Neural progenitor cell (in vitro differentiated cells): ENCODE data around the gene TNFRSF13B. TPM values are rescaled to one million over a fixed set of nuclear protein-coding genes. Genes with fewer than 3 reads are reported as not detected.
"Not testable (repeated sequence)": the region's sequence is repeated elsewhere in the genome, so short reads cannot be mapped to it uniquely, and the experiment has no call there.

Experiments
- DNase-seq: peaks from one replicate; pipeline ENCODE4 v3.0.0-alpha.2; 2016; ENCODE audit warnings: low spot score
- H2AFZ ChIP-seq: fragments of 200-600 bp; sonication (generic); replicated peaks from 2 replicates; pipeline ENCODE4 v1.6.1; 2016; ENCODE audit warnings: antibody characterized with exemption
- H3F3A ChIP-seq: fragments of 200-600 bp; sonication (generic); 2 replicates; pipeline ENCODE4 v1.6.1; 2016; ENCODE audit warnings: antibody characterized with exemption, low read depth
- H3K27ac ChIP-seq: fragments of 200-600 bp; sonication (generic); 2 replicates; pipeline ENCODE4 v1.5.1; 2016; ENCODE audit warnings: mild to moderate bottlenecking
- H3K27me3 ChIP-seq: fragments of 200-600 bp; sonication (generic); 2 replicates; pipeline ENCODE4 v1.6.1; 2016; ENCODE audit warnings: mild to moderate bottlenecking, moderate library complexity
- H3K36me3 ChIP-seq: fragments of 200-600 bp; sonication (generic); 2 replicates; pipeline ENCODE4 v1.5.1; 2016
- H3K4me1 ChIP-seq: fragments of 200-600 bp; sonication (generic); 2 replicates; pipeline ENCODE4 v1.6.1; 2016; ENCODE audit warnings: mixed run types
- H3K4me2 ChIP-seq: fragments of 200-600 bp; sonication (generic); 2 replicates; pipeline ENCODE4 v1.6.1; 2016
- H3K4me3 ChIP-seq: fragments of 200-600 bp; sonication (generic); 2 replicates; pipeline ENCODE4 v1.5.1; 2016
- H3K79me2 ChIP-seq: fragments of 200-600 bp; sonication (generic); 2 replicates; pipeline ENCODE4 v1.6.1; 2016; ENCODE audit warnings: low read depth
- H3K9ac ChIP-seq: fragments of 200-600 bp; sonication (generic); 2 replicates; pipeline ENCODE4 v1.6.1; 2016
- H3K9me3 ChIP-seq: fragments of 200-600 bp; sonication (generic); 2 replicates; pipeline ENCODE4 v1.5.1; 2016; ENCODE audit warnings: low read depth
- H4K20me1 ChIP-seq: fragments of 200-600 bp; sonication (generic); 2 replicates; pipeline ENCODE4 v1.6.1; 2016; ENCODE audit warnings: low read depth
- H3K27ac Mint-ChIP-seq: 3 replicates; pipeline ENCODE4 v1.8.0; 2021; ENCODE audit warnings: mixed read lengths
- H3K27me3 Mint-ChIP-seq: 2 replicates; pipeline ENCODE4 v1.8.0; 2022; ENCODE audit warnings: low read depth, mild to moderate bottlenecking, inconsistent platforms, moderate library complexity, mixed read lengths; ENCODE audit not compliant: insufficient read depth
- H3K36me3 Mint-ChIP-seq: 3 replicates; pipeline ENCODE4 v1.8.0; 2021; ENCODE audit warnings: mixed read lengths
- H3K4me1 Mint-ChIP-seq: 3 replicates; pipeline ENCODE4 v1.8.0; 2021; ENCODE audit warnings: mixed read lengths
- H3K4me3 Mint-ChIP-seq: 3 replicates; pipeline ENCODE4 v1.8.0; 2021; ENCODE audit warnings: mild to moderate bottlenecking, moderate library complexity, mixed read lengths
- H3K9me3 Mint-ChIP-seq: 3 replicates; pipeline ENCODE4 v1.8.0; 2020; ENCODE audit warnings: mixed read lengths
- EZH2 ChIP-seq: fragments of 200-600 bp; sonication (generic); IDR thresholded peaks from 2 replicates; pipeline ENCODE4 v1.6.1; 2017; ENCODE audit warnings: antibody characterized with exemption, mild to moderate bottlenecking, moderate library complexity
- EZH2phosphoT487 ChIP-seq: fragments of 200-600 bp; sonication (generic); IDR thresholded peaks from 2 replicates; pipeline ENCODE4 v1.6.1; 2017; ENCODE audit warnings: antibody characterized with exemption
- total RNA-seq: library from RNA; depleted of rRNA; stranded (reverse); fragments of >200 nt; gene quantifications from 2 replicates; pipeline ENCODE4 v1.2.3, GENCODE V29; 2015; ENCODE audit warnings: low replicate concordance
- TF ChIP-seq, protein P1 (sequence below): fragments of 200-600 bp; sonication (generic); IDR thresholded peaks from 2 replicates; pipeline ENCODE4 v1.5.1; 2017; ENCODE audit warnings: antibody characterized with exemption, mild to moderate bottlenecking

TNFRSF13B gene
- total RNA-seq, 1 donor from 2014 or later = not detected

DNA sequence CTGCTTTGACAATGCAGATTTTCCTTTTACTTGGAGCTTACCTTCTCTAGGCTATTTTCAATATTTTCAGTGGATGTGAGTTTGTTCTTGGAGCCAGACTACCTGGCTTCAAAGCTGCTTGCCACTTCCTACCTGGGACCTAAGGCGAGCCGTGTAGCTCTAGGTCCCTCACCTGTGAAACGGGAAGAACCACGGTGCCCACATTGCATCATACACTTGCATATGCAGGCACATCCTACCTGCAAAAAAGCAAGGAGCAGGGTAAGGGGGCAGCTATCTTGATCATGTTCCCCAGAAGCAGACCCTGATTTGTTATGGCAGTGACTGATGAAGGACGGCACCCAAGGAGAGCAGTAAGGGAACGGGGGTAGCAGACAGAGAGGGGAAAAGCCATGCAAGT lies 43.3 kb upstream of the TNFRSF13B start:
- Histone ChIP-seq H3K4me1 (no peaks in the 10 kb centered on the region), H3K27ac (no peak overlapping the region), H3K4me2 (no peak overlapping the region), H3K9ac (no peak overlapping the region), H2AFZ (no peak overlapping the region), H3K36me3 (no peaks in the 10 kb centered on the region), H3K4me3 (no peak overlapping the region), H3K27me3 (no peaks in the 10 kb centered on the region), H3K79me2 (no peaks in the 10 kb centered on the region), H3F3A (no peaks in the 10 kb centered on the region), H4K20me1 (no peaks in the 10 kb centered on the region), H3K9me3 (no peaks in the 10 kb centered on the region)
- no peaks in the 10 kb centered on the region for H3K9me3 Mint-ChIP-seq
- TF ChIP-seq EZH2 (no peak), EZH2phosphoT487 (no peak)
- TF ChIP-seq, protein P1, sequence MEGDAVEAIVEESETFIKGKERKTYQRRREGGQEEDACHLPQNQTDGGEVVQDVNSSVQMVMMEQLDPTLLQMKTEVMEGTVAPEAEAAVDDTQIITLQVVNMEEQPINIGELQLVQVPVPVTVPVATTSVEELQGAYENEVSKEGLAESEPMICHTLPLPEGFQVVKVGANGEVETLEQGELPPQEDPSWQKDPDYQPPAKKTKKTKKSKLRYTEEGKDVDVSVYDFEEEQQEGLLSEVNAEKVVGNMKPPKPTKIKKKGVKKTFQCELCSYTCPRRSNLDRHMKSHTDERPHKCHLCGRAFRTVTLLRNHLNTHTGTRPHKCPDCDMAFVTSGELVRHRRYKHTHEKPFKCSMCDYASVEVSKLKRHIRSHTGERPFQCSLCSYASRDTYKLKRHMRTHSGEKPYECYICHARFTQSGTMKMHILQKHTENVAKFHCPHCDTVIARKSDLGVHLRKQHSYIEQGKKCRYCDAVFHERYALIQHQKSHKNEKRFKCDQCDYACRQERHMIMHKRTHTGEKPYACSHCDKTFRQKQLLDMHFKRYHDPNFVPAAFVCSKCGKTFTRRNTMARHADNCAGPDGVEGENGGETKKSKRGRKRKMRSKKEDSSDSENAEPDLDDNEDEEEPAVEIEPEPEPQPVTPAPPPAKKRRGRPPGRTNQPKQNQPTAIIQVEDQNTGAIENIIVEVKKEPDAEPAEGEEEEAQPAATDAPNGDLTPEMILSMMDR = no peak
- H3K4me1 Mint-ChIP-seq = peaks cover 4% of the 10 kb centered on the region
- no peak for DNase-seq
- no peaks in the 10 kb centered on the region for H3K36me3 Mint-ChIP-seq
- H3K4me3 Mint-ChIP-seq = no peak overlapping the region
- H3K27me3 Mint-ChIP-seq = peaks cover 7% of the 10 kb centered on the region
- H3K27ac Mint-ChIP-seq = no peak overlapping the region

DNA sequence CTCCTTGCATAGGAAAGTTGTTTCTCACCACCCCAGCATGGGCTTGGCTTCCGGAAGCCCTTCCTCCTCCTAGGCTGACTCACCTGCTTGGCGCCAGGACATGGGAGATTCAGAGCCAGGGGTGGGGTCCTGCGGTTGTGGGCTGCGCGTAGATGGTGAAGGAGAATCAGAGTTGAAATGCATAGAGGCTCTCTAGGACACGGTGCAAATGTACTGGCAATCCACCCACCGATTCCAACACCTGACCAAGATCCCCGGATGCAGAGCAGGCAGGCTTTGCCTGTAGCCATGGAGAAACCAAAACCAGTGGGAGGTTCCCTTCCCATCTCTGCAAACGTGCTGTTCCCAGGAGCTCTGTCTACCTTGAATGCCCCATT lies 42.8 kb upstream of the TNFRSF13B start:
- H3K36me3 ChIP-seq, H2AFZ ChIP-seq, H3K9me3 ChIP-seq, H3K4me1 Mint-ChIP-seq, H3K4me1 ChIP-seq, H3K4me2 ChIP-seq, H3K27me3 Mint-ChIP-seq, H3K27ac Mint-ChIP-seq, H3K9me3 Mint-ChIP-seq, H3K9ac ChIP-seq, H3K27me3 ChIP-seq, H3F3A ChIP-seq, H3K79me2 ChIP-seq, H3K4me3 ChIP-seq, DNase-seq, H3K36me3 Mint-ChIP-seq, H3K27ac ChIP-seq, H3K4me3 Mint-ChIP-seq, H4K20me1 ChIP-seq: not testable (repeated sequence)

DNA sequence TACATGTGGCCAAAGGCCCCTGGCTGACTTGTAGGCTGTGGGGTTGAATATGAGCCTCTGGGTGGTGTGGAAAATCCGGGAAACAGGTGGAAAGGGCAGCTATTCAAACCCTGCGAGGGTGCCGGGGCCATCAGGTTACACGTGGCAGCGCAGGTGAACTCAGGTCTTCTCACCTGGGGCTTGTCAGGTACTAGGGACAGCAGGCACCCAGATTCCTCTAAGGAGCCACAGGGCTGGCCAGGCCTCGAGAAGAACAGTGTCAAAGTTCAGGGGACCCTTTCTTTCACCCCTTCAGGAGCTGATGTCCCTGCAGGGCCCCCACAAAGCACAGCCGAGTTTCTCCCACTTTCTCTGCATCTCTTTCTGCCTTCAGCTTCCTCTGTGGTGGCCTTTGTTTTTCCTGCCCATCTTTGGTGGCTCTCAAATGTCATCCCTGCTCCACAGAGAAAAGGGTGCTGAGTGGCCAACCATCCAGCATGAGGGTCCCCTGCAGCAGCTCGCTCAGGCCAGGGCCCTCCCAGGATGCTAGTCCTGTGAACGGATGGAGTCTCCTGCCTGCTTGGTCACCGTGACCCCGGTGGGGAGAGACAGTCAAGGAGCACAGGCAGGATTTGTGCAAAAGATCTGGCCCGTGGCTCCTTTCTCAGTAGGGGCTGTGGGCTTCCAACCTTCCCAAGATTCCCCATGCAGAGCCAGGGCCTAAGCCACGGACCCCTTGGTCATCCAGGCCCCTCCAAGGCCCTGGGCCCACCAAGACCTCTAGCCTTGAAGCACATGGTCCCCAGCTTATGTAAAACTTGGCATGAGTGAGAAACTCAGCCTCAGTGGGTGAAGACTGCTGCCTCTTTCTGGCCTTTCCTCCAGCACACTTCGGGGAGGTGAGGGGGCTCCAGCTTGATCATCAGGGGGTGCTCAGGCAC lies 42.2 kb upstream of the TNFRSF13B start:
- H3K4me1 Mint-ChIP-seq, H3K4me3 ChIP-seq, H3K4me2 ChIP-seq, H3K4me1 ChIP-seq, H3K9ac ChIP-seq, H3K9me3 Mint-ChIP-seq, H3K36me3 Mint-ChIP-seq, DNase-seq, H3K27ac ChIP-seq, H3K4me3 Mint-ChIP-seq, H3K9me3 ChIP-seq, H3K27ac Mint-ChIP-seq, H2AFZ ChIP-seq, H3K79me2 ChIP-seq, H3F3A ChIP-seq, H3K36me3 ChIP-seq, H3K27me3 ChIP-seq, H3K27me3 Mint-ChIP-seq, H4K20me1 ChIP-seq: not testable (repeated sequence)

DNA sequence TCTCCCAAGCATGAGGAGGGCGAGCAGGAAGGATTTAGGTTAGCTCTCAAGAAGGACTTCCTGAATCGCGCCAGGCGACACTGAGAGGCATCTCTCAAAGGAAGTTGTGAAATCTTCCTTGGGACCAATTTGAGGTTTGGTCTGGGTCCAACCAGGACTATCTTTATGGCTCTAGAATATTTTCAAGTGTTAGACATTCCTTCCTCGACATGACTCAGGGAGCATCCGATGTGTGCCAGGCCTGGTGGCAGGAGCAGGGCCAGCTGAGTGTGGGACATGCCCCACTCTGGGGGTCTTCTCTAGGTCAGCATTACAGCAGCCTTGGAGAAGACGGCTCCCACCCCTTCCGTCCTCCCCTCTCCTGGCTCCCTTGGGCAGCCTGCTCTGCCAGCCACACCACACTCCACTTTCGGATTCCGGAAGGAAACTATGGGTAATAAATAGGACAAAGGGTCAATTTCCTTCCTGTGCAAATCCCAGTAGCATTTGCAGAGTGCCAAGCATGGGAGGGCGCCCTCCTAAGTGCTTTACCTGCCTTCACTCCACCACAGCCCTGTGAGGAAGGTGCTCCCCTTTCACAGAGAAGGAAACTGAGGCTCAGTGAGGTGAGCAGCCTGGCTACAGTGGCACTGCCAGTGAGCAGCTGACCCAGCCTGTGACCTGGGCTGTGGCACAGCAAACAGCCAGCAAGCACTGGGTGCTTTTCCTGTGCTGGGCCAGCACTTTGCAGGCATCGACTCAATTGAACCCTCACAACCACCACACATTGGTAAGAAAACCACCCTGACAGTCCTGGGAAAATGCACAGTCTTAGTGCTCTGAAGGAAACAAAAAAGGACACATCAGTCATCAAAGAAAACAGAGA lies 39.4 kb upstream of the TNFRSF13B start:
- H3K27me3 ChIP-seq, H4K20me1 ChIP-seq, H3K36me3 Mint-ChIP-seq, DNase-seq, H3K27ac ChIP-seq, H3K9ac ChIP-seq, H3K4me2 ChIP-seq, H3K9me3 Mint-ChIP-seq, H2AFZ ChIP-seq, H3K27ac Mint-ChIP-seq, H3K4me1 Mint-ChIP-seq, H3K27me3 Mint-ChIP-seq, H3K4me3 ChIP-seq, H3K79me2 ChIP-seq, H3F3A ChIP-seq, H3K36me3 ChIP-seq, H3K9me3 ChIP-seq, H3K4me3 Mint-ChIP-seq, H3K4me1 ChIP-seq: not testable (repeated sequence)

DNA sequence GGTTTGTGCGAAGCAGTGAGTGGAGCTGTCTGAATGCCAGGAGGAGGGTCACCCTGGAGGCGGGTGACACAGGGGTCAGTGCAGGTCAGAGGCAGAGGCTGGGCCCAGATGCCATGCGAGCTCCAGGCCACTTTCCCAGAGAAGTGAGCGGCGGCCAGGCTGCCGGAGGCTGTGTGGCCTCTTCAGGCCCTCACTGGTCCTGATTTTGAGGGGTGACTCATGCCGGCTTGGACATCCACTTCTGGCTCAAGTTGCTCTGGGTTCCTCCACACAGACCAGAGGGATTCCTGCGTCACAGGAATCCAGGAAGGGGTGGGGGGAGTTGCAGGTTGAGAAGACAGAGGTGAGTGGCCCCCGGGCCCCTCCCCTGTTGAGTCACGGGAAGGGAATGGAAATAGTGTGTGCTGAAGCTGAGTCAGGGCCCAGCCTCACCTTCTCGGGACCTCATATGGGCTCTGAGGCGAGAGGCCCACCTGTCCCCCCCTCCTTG lies 38.7 kb upstream of the TNFRSF13B start:
- H3K36me3 Mint-ChIP-seq, H3K9ac ChIP-seq, H3F3A ChIP-seq, H3K9me3 Mint-ChIP-seq, H3K27me3 Mint-ChIP-seq, H3K27ac Mint-ChIP-seq, H3K4me1 ChIP-seq, H3K4me1 Mint-ChIP-seq, H3K4me3 ChIP-seq, H3K4me2 ChIP-seq, H3K36me3 ChIP-seq, H3K4me3 Mint-ChIP-seq, DNase-seq, H3K27me3 ChIP-seq, H3K27ac ChIP-seq, H2AFZ ChIP-seq, H4K20me1 ChIP-seq, H3K79me2 ChIP-seq, H3K9me3 ChIP-seq: not testable (repeated sequence)

DNA sequence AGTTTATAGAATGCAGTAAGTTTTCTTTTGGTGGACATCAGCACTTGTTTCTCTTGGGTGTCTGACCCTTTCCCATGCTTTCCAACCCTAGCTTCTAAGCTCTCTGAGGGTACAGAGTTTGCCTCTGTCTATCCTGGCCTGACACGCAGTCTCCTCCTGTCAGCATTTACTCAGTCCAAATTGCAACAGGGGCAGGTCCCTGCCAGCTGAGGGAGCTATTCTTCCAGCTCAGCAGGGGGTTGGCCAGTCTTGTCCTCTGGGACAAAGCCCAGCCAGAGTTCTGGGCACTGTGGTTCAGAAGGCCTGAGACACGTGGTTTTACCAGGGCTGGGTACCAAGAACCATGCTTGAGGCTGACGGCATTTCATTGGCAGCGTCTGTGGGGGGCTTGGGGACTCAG lies 38.1 kb upstream of the TNFRSF13B start:
- not testable (repeated sequence) for H2AFZ ChIP-seq, H3K36me3 ChIP-seq, H3K9ac ChIP-seq, H3K27ac ChIP-seq, H3F3A ChIP-seq, H3K4me2 ChIP-seq, H3K36me3 Mint-ChIP-seq, H3K4me1 ChIP-seq, H3K79me2 ChIP-seq, H4K20me1 ChIP-seq, H3K27me3 ChIP-seq, H3K4me3 ChIP-seq, H3K9me3 ChIP-seq, DNase-seq, H3K9me3 Mint-ChIP-seq, H3K4me3 Mint-ChIP-seq, H3K4me1 Mint-ChIP-seq, H3K27ac Mint-ChIP-seq, H3K27me3 Mint-ChIP-seq
